Upper lobe of left lung (tissue), 4 donors: Measurements from ENCODE around the gene RIMBP2.

Source experiments
- CTCF ChIP-seq, 6 experiments: fragments of 450-650 bp in 4 of 6; fragments of 200-600 bp in 2 of 6; sonication (generic) in 2 of 6; IDR thresholded peaks; one replicate each; pipeline ENCODE4 v1.5.1; 2016 to 2019; ENCODE audit warnings: antibody characterized with exemption in 6 of 6
- EP300 ChIP-seq, 4 donors: sonication (generic); formaldehyde crosslinking; IDR thresholded peaks; one replicate each; pipeline ENCODE4 v1.5.1; 2017; ENCODE audit warnings: antibody characterized with exemption in 4 of 4, control low read depth in 2 of 4
- POLR2A ChIP-seq, 4 donors: fragments of 450-650 bp; IDR thresholded peaks; one replicate each; pipeline ENCODE4 v1.5.1; 2016 to 2017; ENCODE audit warnings: antibody characterized with exemption in 4 of 4, mild to moderate bottlenecking in 2 of 4
- POLR2AphosphoS5 ChIP-seq, 2 donors: sonication (generic); formaldehyde crosslinking; IDR thresholded peaks; one replicate each; pipeline ENCODE4 v1.5.1; 2017; ENCODE audit warnings: antibody characterized with exemption in 2 of 2

GRCh38 chr12:130620281-130620680 lies 95.8 kb downstream of the RIMBP2 start:
- TF ChIP-seq CTCF (IDR thresholded peaks at IDR 0.05), result no peak
- TF ChIP-seq POLR2A (IDR thresholded peaks at IDR 0.05), result no peak
- no peak for TF ChIP-seq EP300 (IDR thresholded peaks at IDR 0.05)
- no peak for TF ChIP-seq POLR2AphosphoS5 (IDR thresholded peaks at IDR 0.05)
